Amniotic stem cell (primary cell): ENCODE measurements around the gene ZFYVE19.

Experiments used
- DNase-seq: peaks from one replicate; lab custom pipeline; 2025; lab: John Stamatoyannopoulos, UW

ZFYVE19 gene, protein sequence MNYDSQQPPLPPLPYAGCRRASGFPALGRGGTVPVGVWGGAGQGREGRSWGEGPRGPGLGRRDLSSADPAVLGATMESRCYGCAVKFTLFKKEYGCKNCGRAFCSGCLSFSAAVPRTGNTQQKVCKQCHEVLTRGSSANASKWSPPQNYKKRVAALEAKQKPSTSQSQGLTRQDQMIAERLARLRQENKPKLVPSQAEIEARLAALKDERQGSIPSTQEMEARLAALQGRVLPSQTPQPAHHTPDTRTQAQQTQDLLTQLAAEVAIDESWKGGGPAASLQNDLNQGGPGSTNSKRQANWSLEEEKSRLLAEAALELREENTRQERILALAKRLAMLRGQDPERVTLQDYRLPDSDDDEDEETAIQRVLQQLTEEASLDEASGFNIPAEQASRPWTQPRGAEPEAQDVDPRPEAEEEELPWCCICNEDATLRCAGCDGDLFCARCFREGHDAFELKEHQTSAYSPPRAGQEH

DNA sequence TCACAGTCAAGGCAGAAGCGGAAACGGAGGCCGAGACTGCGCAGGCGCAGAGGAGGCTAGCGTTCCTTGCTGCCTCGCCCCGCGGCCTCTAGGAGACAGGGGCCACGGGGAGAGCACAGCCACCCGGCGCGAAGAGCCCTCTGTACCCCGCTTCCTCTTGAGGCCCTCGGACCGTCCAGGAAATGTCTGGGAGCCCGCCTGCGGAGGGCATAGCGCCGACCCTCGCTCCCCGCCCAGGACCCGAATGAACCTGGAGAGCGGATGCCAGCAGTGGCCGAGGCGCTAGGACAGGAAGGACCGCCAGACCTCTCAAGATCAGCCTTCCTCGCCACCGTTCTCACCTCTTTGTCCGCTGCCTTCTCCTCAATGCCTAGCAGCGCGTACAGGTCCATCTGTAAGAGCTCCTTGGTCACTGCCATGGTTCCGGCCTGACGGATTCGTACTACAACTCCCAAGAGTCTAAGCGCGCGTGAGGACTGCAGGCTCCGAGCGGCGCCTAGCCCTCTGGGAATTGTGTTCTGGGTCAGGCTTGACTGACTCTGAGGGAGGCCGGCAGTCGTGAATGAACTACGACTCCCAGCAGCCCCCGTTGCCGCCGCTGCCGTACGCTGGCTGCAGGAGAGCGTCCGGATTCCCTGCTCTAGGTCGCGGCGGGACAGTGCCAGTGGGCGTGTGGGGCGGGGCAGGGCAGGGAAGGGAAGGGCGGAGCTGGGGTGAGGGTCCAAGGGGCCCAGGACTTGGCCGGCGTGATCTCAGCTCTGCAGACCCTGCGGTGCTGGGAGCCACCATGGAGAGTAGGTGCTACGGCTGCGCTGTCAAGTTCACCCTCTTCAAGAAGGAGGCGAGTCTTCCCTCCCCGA, at the start of gene ZFYVE19, which contains the start of gene DNAJC17:
Gene ZFYVE19, plus strand, starts transcription at position 62 of the 860 bp plus-strand sequence. Its CDS starts 501 bp downstream, at position 563.
Gene DNAJC17, minus strand, starts transcription at position 446 of the 860 bp plus-strand sequence. Its CDS starts 27 bp downstream, at position 419.
- peak; percentile 99 for DNase-seq

DNA sequence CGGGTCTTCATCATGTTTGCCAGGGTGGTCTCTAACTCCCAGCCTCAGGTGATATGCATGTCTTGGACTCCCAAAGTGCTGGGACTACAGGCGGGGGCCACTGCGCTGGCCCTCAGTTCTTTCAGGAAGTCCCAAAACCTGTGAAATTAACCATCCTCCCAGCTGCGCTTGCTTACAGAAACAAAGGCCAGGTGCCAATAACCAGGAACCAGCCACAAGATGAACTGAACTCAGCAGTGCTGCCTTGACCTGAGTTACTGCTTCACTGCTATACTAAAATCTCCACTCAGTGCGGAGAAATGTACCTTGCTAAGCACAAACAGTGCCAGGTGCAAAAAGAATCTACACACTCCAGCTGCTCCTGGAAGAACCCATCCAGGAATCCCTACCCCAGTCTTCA, 46.9 kb upstream of the ZFYVE19 start:
- no peak for DNase-seq

GRCh38 chr15:40762919-40763800, 43.7 kb upstream of the ZFYVE19 start:
- no peak for DNase-seq

DNA sequence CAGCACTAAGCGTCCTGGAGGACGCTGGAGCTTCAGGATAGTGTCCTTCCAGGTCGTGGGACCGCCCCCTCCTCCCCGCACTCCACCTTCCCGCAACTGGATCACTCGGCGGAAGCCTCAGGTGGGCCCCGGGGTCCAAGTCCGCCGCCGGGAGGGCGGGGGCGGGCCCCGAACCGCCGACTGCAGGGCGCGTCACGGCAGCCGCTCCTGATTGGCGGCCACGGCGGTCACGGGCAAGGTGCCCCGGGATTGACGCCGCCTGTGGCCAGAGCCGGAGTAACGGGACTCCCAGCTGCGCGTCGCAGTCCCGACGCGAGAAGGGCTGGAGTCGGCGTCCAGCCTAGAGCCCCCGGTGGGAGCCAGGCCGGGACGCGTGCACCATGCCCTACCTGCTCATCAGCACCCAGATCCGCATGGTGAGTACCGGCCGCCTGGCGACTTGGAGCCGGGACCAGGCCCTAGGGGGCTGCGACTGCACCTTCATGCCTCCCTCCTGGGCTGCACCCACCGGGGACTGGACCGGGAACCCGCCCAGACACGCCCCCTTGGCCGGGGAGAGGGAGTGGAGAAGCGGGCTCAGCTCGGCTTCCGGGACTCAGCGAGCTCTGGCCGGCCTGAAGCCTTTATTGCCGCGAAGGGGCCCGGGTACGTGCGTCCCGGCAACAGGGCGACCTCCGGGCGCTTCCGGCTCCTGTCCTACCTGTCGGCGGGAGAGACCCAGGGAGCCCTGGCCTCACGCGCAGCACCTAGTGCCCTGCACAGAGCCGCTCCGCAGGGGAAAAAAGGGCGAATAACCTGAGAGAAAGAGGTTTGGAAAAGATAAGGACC, 42.9 kb upstream of the ZFYVE19 start, which contains the start of gene GCHFR:
Gene GCHFR, plus strand, starts transcription at position 268 of the 828 bp plus-strand sequence. Its CDS starts 113 bp downstream, at position 381.
- DNase-seq = no peak

GRCh38 chr15:40764629-40765103, 42.2 kb upstream of the ZFYVE19 start:
- no peak for DNase-seq

GRCh38 chr15:40766194-40766815, 40.6 kb upstream of the ZFYVE19 start:
- no peak for DNase-seq

DNA sequence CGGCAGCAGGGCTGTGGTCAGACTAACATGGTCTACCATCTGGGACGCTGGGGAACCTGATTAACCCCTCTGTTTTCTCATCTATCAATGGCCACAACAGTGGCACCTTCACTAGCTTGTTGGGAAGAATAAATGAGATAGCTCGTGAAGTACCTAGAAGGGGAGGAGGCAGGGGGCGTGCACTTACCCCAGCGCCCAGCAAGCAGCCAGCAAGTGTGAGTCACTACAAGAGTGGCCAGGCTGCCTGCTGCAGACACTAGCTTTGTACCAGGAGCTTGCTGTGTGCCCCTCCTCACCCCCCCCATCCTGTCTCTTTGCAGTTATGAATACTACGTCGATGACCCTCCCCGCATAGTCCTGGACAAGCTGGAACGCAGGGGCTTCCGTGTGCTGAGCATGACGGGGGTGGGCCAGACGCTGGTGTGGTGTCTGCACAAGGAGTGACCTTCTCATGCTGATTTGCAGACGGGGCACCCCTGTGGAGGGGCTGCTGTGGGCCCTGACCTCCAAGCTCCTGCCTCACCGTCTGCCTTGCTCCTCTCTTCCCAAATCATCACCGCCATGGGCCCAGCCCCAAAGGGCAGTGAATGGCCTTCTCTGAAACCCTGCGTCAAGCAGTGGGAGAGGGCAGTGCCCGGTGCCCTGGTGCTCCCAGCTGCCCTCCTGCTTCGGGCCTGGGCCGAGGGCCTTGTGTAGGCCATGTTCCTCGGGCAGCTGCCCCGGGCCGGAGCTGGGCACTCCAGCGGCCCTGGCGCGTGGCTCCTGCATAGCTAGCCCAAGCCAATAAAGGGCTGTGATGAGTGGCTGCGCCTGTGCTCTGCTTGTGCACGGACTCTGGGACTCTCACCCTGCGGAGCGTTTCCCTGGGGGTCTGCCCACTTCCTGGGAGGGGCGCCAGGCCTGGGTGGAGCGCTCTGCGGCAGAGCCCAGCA, 39.7 kb upstream of the ZFYVE19 start:
- no peak for DNase-seq

DNA sequence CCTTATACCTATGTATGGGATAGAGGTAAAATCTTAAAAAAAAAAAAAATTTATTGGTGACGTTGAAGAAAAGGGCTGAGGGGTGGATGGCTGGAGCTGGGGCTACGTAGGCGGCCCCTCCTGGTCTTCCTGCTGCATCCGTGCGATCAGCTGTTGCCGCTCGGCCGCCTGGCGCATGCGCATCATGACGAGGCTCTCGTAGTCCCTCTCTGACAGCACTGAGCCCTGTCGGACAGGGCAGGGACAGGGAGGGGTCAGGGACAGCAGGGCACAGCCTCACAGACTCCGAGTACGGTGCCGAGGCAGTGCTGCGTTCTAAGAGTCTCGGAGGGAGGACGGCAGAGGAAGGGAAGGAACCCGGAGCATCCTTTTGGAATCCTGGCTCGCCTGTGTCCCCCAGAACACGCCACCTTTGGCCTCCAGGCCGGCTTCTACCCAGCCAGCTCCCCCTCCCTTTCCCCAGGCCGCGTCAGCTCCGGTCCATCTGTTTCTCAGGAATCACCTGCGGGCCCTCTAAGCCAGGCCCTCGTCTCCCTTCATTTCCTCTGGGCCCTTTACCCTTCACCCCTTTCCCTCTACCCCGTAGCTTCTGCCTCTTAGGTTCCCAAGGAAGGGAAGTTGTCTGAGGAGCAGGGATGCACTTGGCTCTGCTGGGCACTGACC, 38.9 kb upstream of the ZFYVE19 start:
- no peak for DNase-seq

- no peak for DNase-seq
Measured at GRCh38 chr15:40768521-40769273, 38.2 kb upstream of the ZFYVE19 start.

DNA sequence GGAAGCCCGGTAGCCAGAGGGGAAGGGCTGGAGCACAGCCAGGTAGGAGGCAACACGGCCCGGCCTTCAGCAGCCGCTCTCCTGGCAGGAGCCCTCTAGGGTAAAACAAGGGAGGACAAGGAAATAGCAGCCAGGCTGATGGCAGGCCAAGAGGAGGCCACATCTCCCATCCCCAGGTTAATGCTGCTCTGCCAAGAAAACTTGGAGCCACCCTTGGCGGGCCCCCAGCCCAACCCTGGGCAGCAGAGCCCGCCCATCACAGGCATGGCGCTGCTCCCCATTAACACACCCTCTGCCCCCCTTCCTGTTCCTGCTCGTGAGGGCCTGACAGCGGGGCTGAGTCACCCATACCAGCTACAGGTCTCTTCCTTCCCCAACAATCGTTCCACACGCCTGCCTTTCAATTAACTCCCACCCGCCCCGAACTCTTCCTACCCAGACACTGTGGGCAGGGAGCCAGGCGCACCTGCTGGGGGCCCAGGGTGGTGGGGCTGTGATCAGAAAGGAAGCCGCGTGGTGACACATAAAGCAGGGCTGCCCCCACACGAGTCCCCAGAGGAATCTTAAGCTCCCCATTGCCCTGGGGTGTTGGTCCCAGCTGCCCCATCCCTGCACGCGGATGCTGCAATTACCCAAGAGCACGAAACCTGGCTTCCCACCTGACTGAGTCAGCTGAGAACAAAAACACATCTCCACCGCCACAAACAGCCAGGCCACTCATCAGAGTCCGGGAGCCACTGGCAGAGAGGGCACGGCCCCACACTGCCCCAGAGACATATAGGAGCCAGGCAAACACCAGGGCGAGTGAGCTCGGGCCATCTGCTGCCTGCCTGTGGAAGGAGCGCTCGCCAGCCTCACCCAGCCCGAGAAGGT, 37.4 kb upstream of the ZFYVE19 start, which contains the start of gene C15orf62:
Gene C15orf62, plus strand, starts transcription at position 707 of the 873 bp plus-strand sequence. CDS start 516 bp downstream, outside the sequence.
- no peak for DNase-seq

- no peak for DNase-seq
Measured at GRCh38 chr15:40770147-40770721, 36.7 kb upstream of the ZFYVE19 start.

- no peak for DNase-seq
Measured at GRCh38 chr15:40771242-40771641, 35.6 kb upstream of the ZFYVE19 start.

DNA sequence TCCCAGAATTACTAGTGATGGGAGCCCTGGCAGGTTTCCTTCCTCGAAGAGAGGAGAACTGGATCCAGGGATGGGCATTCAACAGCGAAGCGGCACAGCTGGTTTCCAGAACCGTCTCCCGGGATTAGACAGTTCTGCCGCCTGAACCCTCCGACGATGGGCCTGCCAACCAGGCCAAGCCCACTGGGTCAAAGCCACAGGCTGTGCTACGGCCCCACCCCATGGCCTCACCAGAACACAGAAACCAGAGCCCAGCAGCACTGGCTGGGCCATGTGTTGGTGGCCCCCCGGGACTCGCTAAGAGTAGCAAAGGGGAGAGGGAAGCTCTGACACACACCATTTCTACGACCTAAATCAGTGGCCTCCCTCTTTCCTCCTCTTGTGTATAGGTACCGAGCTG, 34.9 kb upstream of the ZFYVE19 start:
- no peak for DNase-seq

DNA sequence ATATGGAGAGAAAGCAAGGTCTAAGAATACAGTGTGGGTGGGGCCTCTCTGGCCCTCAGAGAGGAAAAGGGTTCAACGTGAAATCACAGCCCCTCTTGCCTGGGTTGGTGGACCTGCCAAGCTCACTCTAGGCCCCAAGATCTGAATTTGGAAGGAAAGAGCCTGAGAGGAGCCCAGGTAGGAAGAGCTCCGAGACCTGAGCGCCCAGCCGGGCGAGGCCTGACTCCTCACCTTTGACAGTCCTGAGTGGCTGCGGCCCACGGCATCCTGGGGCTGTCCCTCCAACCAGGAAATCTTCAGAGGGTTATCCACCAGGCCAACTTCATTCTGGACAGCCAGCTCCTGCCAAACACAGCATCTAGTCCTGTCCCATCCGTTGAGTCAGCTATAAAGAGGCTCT, 33.4 kb upstream of the ZFYVE19 start:
- DNase-seq = no peak

DNA sequence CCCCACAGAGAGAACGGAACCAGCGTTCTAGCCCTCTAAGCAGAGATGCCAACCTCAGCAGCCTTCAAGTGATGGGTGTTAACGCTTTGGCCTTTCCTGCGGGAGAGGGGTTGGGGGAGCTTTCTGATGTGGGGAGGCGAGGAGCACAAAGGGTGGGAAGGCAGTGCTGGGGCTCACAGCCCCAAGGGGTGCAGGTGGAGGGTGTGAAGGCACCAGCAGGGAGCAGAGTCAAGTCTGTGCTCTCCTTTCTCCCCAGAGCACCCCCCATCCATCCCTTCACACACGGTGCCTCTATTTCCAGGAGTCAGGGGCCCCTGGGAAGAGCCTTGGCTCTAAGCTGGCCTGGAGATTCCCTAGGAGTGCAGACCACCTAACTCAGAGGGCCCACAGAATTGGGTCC, 33.0 kb upstream of the ZFYVE19 start:
- no peak for DNase-seq

DNA sequence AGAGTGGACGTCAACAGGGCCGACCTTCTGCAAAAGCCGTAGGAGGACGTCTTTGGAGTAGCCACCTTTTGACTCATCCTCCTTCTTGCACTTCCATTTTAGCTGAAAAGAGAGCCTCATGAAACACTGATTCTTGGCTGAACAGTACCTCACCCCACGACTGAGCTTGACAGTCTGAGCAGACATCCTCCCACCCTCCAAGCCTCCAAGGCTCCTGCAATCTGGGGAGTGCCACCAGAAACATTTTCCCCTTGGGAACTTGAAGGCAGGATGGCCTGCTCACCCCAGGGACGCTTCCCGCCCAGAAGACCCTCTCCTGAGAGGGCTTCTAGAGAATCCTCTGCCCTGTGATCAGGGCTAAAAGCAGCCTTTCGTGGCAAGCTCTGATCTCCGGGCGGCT, 31.9 kb upstream of the ZFYVE19 start:
- DNase-seq = no peak
